Activated naive CD4-positive, alpha-beta T cell treated with anti-CD3 and anti-CD28 coated beads, Interleukin-2, amount 50 U/mL, for 16 hours (primary cell): ENCODE measurements around the gene SUCLG2.

ENCODE experiments used
- DNase-seq: peaks from one replicate; pipeline ENCODE4 v3.0.0-alpha.2; 2020

SUCLG2 gene

GRCh38 chr3:67497746-67498145 is 156.7 kb downstream of the SUCLG2 start:
- DNase-seq, result no peak

- no peak for DNase-seq
Observed at GRCh38 chr3:67495751-67496150, 158.7 kb downstream of the SUCLG2 start.

- no peak for DNase-seq
Observed at GRCh38 chr3:67493808-67494207, 160.6 kb downstream of the SUCLG2 start.

- DNase-seq, result no peak
Observed at GRCh38 chr3:67490658-67491057, 163.8 kb downstream of the SUCLG2 start.

- DNase-seq, result no peak
Observed at GRCh38 chr3:67489816-67490215, 164.6 kb downstream of the SUCLG2 start.

- DNase-seq, result no peak
Observed at GRCh38 chr3:67487564-67488114, 166.8 kb downstream of the SUCLG2 start.

GRCh38 chr3:67486883-67487282 is 167.5 kb downstream of the SUCLG2 start:
- no peak for DNase-seq

- DNase-seq, result no peak
Observed at GRCh38 chr3:67484085-67484484, 170.3 kb downstream of the SUCLG2 start.

- no peak for DNase-seq
Observed at GRCh38 chr3:67481126-67481525, 173.3 kb downstream of the SUCLG2 start.

GRCh38 chr3:67478423-67478822 is 176.0 kb downstream of the SUCLG2 start:
- no peak for DNase-seq

GRCh38 chr3:67474311-67474710 is 180.1 kb downstream of the SUCLG2 start:
- DNase-seq, result no peak

GRCh38 chr3:67472674-67473201 is 181.7 kb downstream of the SUCLG2 start:
- no peak for DNase-seq

- no peak for DNase-seq
Observed at GRCh38 chr3:67470207-67470606, 184.2 kb downstream of the SUCLG2 start.

GRCh38 chr3:67468511-67468910 is 185.9 kb downstream of the SUCLG2 start:
- no peak for DNase-seq

GRCh38 chr3:67463656-67464055 is 190.8 kb downstream of the SUCLG2 start:
- no peak for DNase-seq

GRCh38 chr3:67462187-67462586 is 192.2 kb downstream of the SUCLG2 start:
- no peak for DNase-seq

- DNase-seq, result no peak
Observed at GRCh38 chr3:67461667-67462142, 192.7 kb downstream of the SUCLG2 start.

- DNase-seq, result no peak
Observed at GRCh38 chr3:67460841-67461510, 193.4 kb downstream of the SUCLG2 start.

- no peak for DNase-seq
Observed at GRCh38 chr3:67459796-67460195, 194.6 kb downstream of the SUCLG2 start.

- no peak for DNase-seq
Observed at GRCh38 chr3:67458896-67459530, 195.4 kb downstream of the SUCLG2 start.

- no peak for DNase-seq
Observed at GRCh38 chr3:67458408-67458807, 196.0 kb downstream of the SUCLG2 start.

GRCh38 chr3:67453628-67454027 is 200.8 kb downstream of the SUCLG2 start:
- no peak for DNase-seq

GRCh38 chr3:67450153-67450552 is 204.3 kb downstream of the SUCLG2 start:
- no peak for DNase-seq

- DNase-seq, result no peak
Observed at GRCh38 chr3:67447393-67447792, 207.0 kb downstream of the SUCLG2 start.
